H1 (cell line): Measurements from ENCODE around the gene REG4. TPM values are rescaled to one million over a fixed set of nuclear protein-coding genes. Genes with fewer than 3 reads are reported as not detected.

Experiments
- CTCF ChIA-PET: fragments of 300-600 bp; sonication (Branson Sonifier 250); formaldehyde crosslinking; loops from one replicate; lab custom pipeline; 2021; ENCODE audit not compliant: partially characterized antibody; lab: Charles Lee
- POLR2A ChIA-PET: fragments of 300-600 bp; sonication (Branson Sonifier 250); formaldehyde crosslinking; loops from one replicate; lab custom pipeline; 2021; ENCODE audit warnings: inconsistent platforms; ENCODE audit not compliant: partially characterized antibody; lab: Charles Lee
- DNase-seq, 2 experiments: peaks; one replicate each; pipeline versions ENCODE4 v3.0.0 to v3.0.0-alpha.2; 2010 to 2022; ENCODE audit warnings: low spot score in 2 of 2, low read depth in 1 of 2, mixed read lengths in 1 of 2
- FAIRE-seq: peaks from 2 replicates; lab custom pipeline; 2011; peaks lifted over from hg19 to GRCh38; lab: Jason Lieb, UNC
- H2AFZ ChIP-seq: 2 replicates; pipeline ENCODE4 v1.8.1; 2012; ENCODE audit warnings: low read length, inconsistent platforms
- H2AK5ac ChIP-seq: 2 replicates; pipeline ENCODE4 v1.6.1; 2013; ENCODE audit warnings: low read depth, low read length
- H2BK120ac ChIP-seq: replicated peaks from 2 replicates; pipeline ENCODE3; 2013; ENCODE audit warnings: low read depth, low read length, inconsistent platforms
- H2BK12ac ChIP-seq: 2 replicates; pipeline ENCODE4 v1.6.1; 2013; ENCODE audit warnings: low read depth, low read length
- H2BK15ac ChIP-seq: 2 replicates; pipeline ENCODE4 v1.6.1; 2013; ENCODE audit warnings: low read length
- H2BK20ac ChIP-seq: 2 replicates; pipeline ENCODE4 v1.6.1; 2013; ENCODE audit warnings: low read length
- H2BK5ac ChIP-seq: 2 replicates; pipeline ENCODE4 v1.6.1; 2013; ENCODE audit warnings: low read depth, low read length
- H3K14ac ChIP-seq: 2 replicates; pipeline ENCODE4 v1.6.1; 2013; ENCODE audit warnings: inconsistent platforms; ENCODE audit not compliant: insufficient read length
- H3K18ac ChIP-seq: 2 replicates; pipeline ENCODE4 v1.6.1; 2013; ENCODE audit warnings: low read length; ENCODE audit errors: extremely low read depth
- H3K23ac ChIP-seq: 2 replicates; pipeline ENCODE4 v1.6.1; 2013; ENCODE audit warnings: inconsistent platforms; ENCODE audit not compliant: insufficient read length
- H3K23me2 ChIP-seq: 2 replicates; pipeline ENCODE4 v1.6.1; 2013; ENCODE audit warnings: low read depth, low read length
- H3K27ac ChIP-seq: 2 replicates; pipeline ENCODE4 v1.6.1; 2011; ENCODE audit warnings: low read depth, low read length, inconsistent platforms
- H3K27me3 ChIP-seq, 4 experiments: replicated peaks in 1 of 4; 1 replicate in 1 of 4; 2 replicates in 3 of 4; pipeline versions ENCODE4 v1.6.1 to v1.8.1; 2011 to 2013; ENCODE audit warnings: low read length in 3 of 4, mild to moderate bottlenecking in 3 of 4, inconsistent platforms in 2 of 4, mixed read lengths in 2 of 4, moderate library complexity in 1 of 4; ENCODE audit not compliant: control insufficient read depth in 3 of 4, insufficient read depth in 3 of 4; ENCODE audit errors: extremely low read depth in 1 of 4
- H3K36me3 ChIP-seq, 4 experiments: 2 replicates each; pipeline versions ENCODE4 v1.6.1 to v1.8.1; 2011 to 2013; ENCODE audit warnings: mild to moderate bottlenecking in 4 of 4, low read length in 3 of 4, moderate library complexity in 2 of 4, control low read depth in 1 of 4, inconsistent platforms in 1 of 4; ENCODE audit not compliant: insufficient read depth in 4 of 4, control insufficient read depth in 2 of 4
- H3K4ac ChIP-seq: replicated peaks from 2 replicates; pipeline ENCODE3; 2013; ENCODE audit warnings: low read length, low read depth, mixed read lengths, inconsistent platforms; ENCODE audit not compliant: insufficient read length
- H3K4me1 ChIP-seq, 4 experiments: replicated peaks in 1 of 4; 1 replicate in 1 of 4; 2 replicates in 3 of 4; pipeline versions ENCODE4 v1.6.1 to v1.8.1; 2011 to 2013; ENCODE audit warnings: low read length in 3 of 4, inconsistent platforms in 2 of 4, mixed read lengths in 1 of 4; ENCODE audit not compliant: insufficient read depth in 4 of 4, control insufficient read depth in 3 of 4
- H3K4me2 ChIP-seq, 2 experiments: 2 replicates each; pipeline versions ENCODE4 v1.6.1 to v1.8.1; 2011 to 2013; ENCODE audit warnings: low read depth in 2 of 2, low read length in 2 of 2, control low read depth in 1 of 2, inconsistent platforms in 1 of 2, mild to moderate bottlenecking in 1 of 2; ENCODE audit not compliant: insufficient read depth in 1 of 2
- H3K4me3 ChIP-seq, 4 experiments: fragments of 200-600, 300-600 bp in 1 of 4; sonication (generic), shearing (Covaris generic), sonication (Bioruptor Twin) in 1 of 4; 2 replicates each; pipeline versions ENCODE4 v1.5.1 to v1.8.1; 2011 to 2016; ENCODE audit warnings: low read length in 4 of 4, low read depth in 3 of 4, control low read depth in 2 of 4, inconsistent platforms in 2 of 4, mild to moderate bottlenecking in 2 of 4, mixed read lengths in 1 of 4, moderate library complexity in 1 of 4; ENCODE audit not compliant: insufficient read depth in 2 of 4; ENCODE audit errors: extremely low read depth in 1 of 4
- H3K56ac ChIP-seq: replicated peaks from 2 replicates; pipeline ENCODE3; 2013; ENCODE audit warnings: low read depth, mild to moderate bottlenecking, mixed read lengths, low read length, inconsistent platforms; ENCODE audit not compliant: insufficient read length
- H3K79me1 ChIP-seq: 2 replicates; pipeline ENCODE4 v1.6.1; 2013; ENCODE audit warnings: low read depth, low read length, control low read depth
- H3K79me2 ChIP-seq, 2 experiments: 2 replicates each; pipeline versions ENCODE4 v1.6.1 to v1.8.1; 2012 to 2013; ENCODE audit warnings: low read length in 2 of 2, mild to moderate bottlenecking in 2 of 2, inconsistent platforms in 1 of 2; ENCODE audit not compliant: insufficient read depth in 2 of 2, control insufficient read depth in 1 of 2
- H3K9ac ChIP-seq, 4 experiments: replicated peaks in 1 of 4; 1 replicate in 1 of 4; 2 replicates in 3 of 4; pipeline versions ENCODE4 v1.6.1 to v1.8.1; 2011 to 2013; ENCODE audit warnings: low read depth in 3 of 4, low read length in 3 of 4, control low read depth in 2 of 4, mild to moderate bottlenecking in 2 of 4, moderate library complexity in 2 of 4, inconsistent platforms in 1 of 4; ENCODE audit errors: extremely low read depth in 1 of 4
- H3K9me3 ChIP-seq, 2 experiments: 2 replicates each; pipeline versions ENCODE4 v1.6.1 to v1.8.1; 2012 to 2013; ENCODE audit warnings: mild to moderate bottlenecking in 2 of 2, moderate library complexity in 2 of 2, control low read depth in 1 of 2, inconsistent platforms in 1 of 2, low read depth in 1 of 2, low read length in 1 of 2, mixed read lengths in 1 of 2; ENCODE audit not compliant: insufficient read depth in 2 of 2
- H4K20me1 ChIP-seq, 2 experiments: replicated peaks in 1 of 2; 2 replicates each; pipeline versions ENCODE3 to v1.8.1; 2011 to 2013; ENCODE audit warnings: inconsistent platforms in 2 of 2, low read length in 2 of 2, mild to moderate bottlenecking in 1 of 2; ENCODE audit not compliant: insufficient read depth in 2 of 2, control insufficient read depth in 1 of 2
- H4K5ac ChIP-seq: 2 replicates; pipeline ENCODE4 v1.6.1; 2013; ENCODE audit warnings: low read length, low read depth, mixed read lengths, inconsistent platforms; ENCODE audit not compliant: insufficient read length
- H4K8ac ChIP-seq: 2 replicates; pipeline ENCODE4 v1.8.0; 2013; ENCODE audit warnings: mild to moderate bottlenecking, moderate library complexity, low read length, inconsistent platforms; ENCODE audit not compliant: insufficient read depth; ENCODE audit errors: extremely low read depth
- H4K91ac ChIP-seq: replicated peaks from 2 replicates; pipeline ENCODE3; 2013; ENCODE audit warnings: low read length, mixed read lengths, inconsistent platforms; ENCODE audit not compliant: insufficient read length
- CHD1 ChIP-seq: IDR thresholded peaks from 2 replicates; pipeline ENCODE4 v1.6.1; 2012; ENCODE audit warnings: low read depth, low read length, improper control_type of control experiment
- HDAC2 ChIP-seq, 2 experiments: fragments of 300-600 bp in 1 of 2; sonication (generic) in 1 of 2; IDR thresholded peaks; 2 replicates each; pipeline ENCODE4 v1.6.1; 2011 to 2012; ENCODE audit warnings: low read depth in 2 of 2, low read length in 2 of 2, mild to moderate bottlenecking in 2 of 2, moderate library complexity in 2 of 2, borderline replicate concordance in 1 of 2, inconsistent platforms in 1 of 2
- POLR2AphosphoS5 ChIP-seq: IDR thresholded peaks from 2 replicates; pipeline ENCODE4 v1.6.1; 2011; ENCODE audit warnings: low read depth, low read length
- POU5F1 ChIP-seq: IDR thresholded peaks from 2 replicates; pipeline ENCODE4 v1.6.1; 2011; ENCODE audit warnings: low read depth, mild to moderate bottlenecking, low read length, moderate library complexity
- SP2 ChIP-seq: IDR thresholded peaks from 2 replicates; pipeline ENCODE4 v1.6.1; 2012; ENCODE audit warnings: mild to moderate bottlenecking, low read length, inconsistent platforms
- SP4 ChIP-seq: IDR thresholded peaks from 2 replicates; pipeline ENCODE4 v1.6.1; 2012; ENCODE audit warnings: low read length, inconsistent platforms
- TAF1 ChIP-seq: IDR thresholded peaks from 2 replicates; pipeline ENCODE4 v1.6.1; 2011; ENCODE audit warnings: mild to moderate bottlenecking, low read depth, low read length
- WGBS, 2 experiments: shearing (Covaris generic) in 1 of 2; methylation state at CpG; one replicate each; pipeline versions ENCODE4 v1.1.6 to v1.1.7; 2013 to 2015; ENCODE audit warnings: low lambda C conversion rate in 2 of 2, mixed read lengths in 2 of 2, inconsistent platforms in 1 of 2, low coverage in 1 of 2, missing lambda C conversion rate in 1 of 2; ENCODE audit not compliant: insufficient replicate concordance in 2 of 2, insufficient coverage in 1 of 2, insufficient read length in 1 of 2; ENCODE audit errors: extremely low coverage in 1 of 2, missing lambda C conversion rate in 1 of 2; 5-methylcytosine and 5-hydroxymethylcytosine counted together
- polyA plus RNA-seq, 7 experiments: library from polyadenylated mRNA; depleted of rRNA in 3 of 7; stranded (reverse) in 5 of 7; unstranded in 2 of 7; fragments of >200 nt in 5 of 7; fragments of 200-250 nt in 2 of 7; gene quantifications; 1 replicate in 5 of 7; 2 replicates in 1 of 7; 4 replicates in 1 of 7; pipeline versions ENCODE4 v1.2.1 to v1.2.3, GENCODE V29; 2011 to 2013; ENCODE audit warnings: missing spikeins in 2 of 7, mixed read lengths in 2 of 7
- total RNA-seq: library from RNA; stranded (reverse); fragmentation: NEBNext Ultra II Directional; extraction: Animal tissue kit (Norgen Biotek cat#: 25700); gene quantifications from 2 replicates; pipeline ENCODE4 v1.2.1, GENCODE V29; 2021

The REG4 gene
- total and polyA plus RNA-seq, 2 of the 8 experiments (the other 6 are each of a cell fraction or from before 2014, with no cell fraction given) = not detected

DNA sequence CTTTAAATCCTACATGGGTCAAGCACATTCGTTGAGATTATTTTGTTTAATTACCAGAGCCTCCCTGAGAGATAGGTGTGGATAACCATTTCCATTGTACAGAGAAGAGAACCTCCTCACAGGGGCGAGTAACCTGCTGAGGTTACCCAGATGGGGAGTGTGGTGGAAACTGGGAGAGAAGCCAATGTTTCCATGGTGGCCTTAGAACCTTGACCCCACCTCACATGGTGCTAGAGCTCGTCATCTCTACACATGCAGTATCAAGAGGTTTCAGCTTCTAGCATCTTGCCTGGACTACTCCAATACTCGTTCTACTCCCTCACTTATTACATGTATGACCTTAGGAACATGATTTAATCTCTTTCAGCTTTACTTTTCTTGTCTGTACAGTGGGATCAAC is 4.8 kb downstream of the REG4 start:
- Histone ChIP-seq H3K23me2 (no peaks in the 10 kb centered on the region), H2BK120ac (no peak overlapping the region), H2AK5ac (no peak overlapping the region), H3K79me1 (no peaks in the 10 kb centered on the region), H3K14ac (no peak overlapping the region), H3K23ac (no peak overlapping the region), H3K56ac (no peak overlapping the region), H2AFZ (no peak overlapping the region), H3K4me2 (no peak overlapping the region), H2BK5ac (no peak overlapping the region), H3K9ac (no peak overlapping the region), H2BK15ac (no peak overlapping the region), H2BK12ac (no peak overlapping the region), H4K20me1 (no peaks in the 10 kb centered on the region), H4K8ac (no peak overlapping the region), H3K27me3 (no peaks in the 10 kb centered on the region; a peak in 2 of 7 replicates), H4K5ac (no peak overlapping the region), H3K9me3 (no peaks in the 10 kb centered on the region), H4K91ac (no peak overlapping the region), H3K27ac (no peak overlapping the region), H3K4ac (no peak overlapping the region), H2BK20ac (no peak overlapping the region), H3K36me3 (no peaks in the 10 kb centered on the region), H3K18ac (no peak overlapping the region), H3K4me3 (no peak overlapping the region), H3K4me1 (no peaks in the 10 kb centered on the region), H3K79me2 (no peaks in the 10 kb centered on the region)
- TF ChIP-seq POU5F1 (no peak), POLR2AphosphoS5 (no peak), CHD1 (no peak), TAF1 (no peak), SP2 (no peak), HDAC2 (IDR thresholded peaks at IDR 0.05; ENCODE audit: borderline replicate concordance in 1 of 2, low read depth in 2 of 2, low read length in 2 of 2) (no peak), SP4 (no peak)
- ChIA-PET POLR2A (interaction anchor here (0.6 kb wide), 1 partner anchor 169 kb away, joined by 3 read pairs; no protein-coding TSS in a partner anchor), CTCF (interaction anchor here (0.6 to 9.0 kb wide), 6 partner anchors 12 to 1204 kb away, joined by 3 to 76 read pairs (median 4); no protein-coding TSS in a partner anchor)
- FAIRE-seq = no peak
- WGBS, 2 experiments = 82% methylated on average over 4 of the region's 4 CpGs; no CpG with 5 or more reads in 1 of the 2 experiments
- DNase-seq = no peak
